ENCODE results near the gene NCOA1. TPM values are rescaled to one million over a fixed set of nuclear protein-coding genes. Genes with fewer than 3 reads are reported as not detected.
"Not testable (repeated sequence)": the region's sequence is repeated elsewhere in the genome, so short reads cannot be mapped to it uniquely, and the experiment has no call there.

The NCOA1 gene
- total RNA-seq, 2 experiments from 2014 or later: 23.6 to 24.7 TPM

- no peak overlapping the region for H3K27ac Mint-ChIP-seq
- POLR2A ChIA-PET: no interaction called here
- H3K4me1 Mint-ChIP-seq: peaks cover 2% of the 10 kb centered on the region
- ATAC-seq (ENCODE audit: low read depth): no peak
- no peak for DNase-seq
- peaks cover 11% of the 10 kb centered on the region for H3K36me3 Mint-ChIP-seq
- H3K4me3 Mint-ChIP-seq: no peak overlapping the region
- peaks cover 1% of the 10 kb centered on the region for H3K9me3 Mint-ChIP-seq
- H3K27me3 Mint-ChIP-seq: no peaks in the 10 kb centered on the region
These were observed 180.2 kb downstream of the NCOA1 start for GRCh38 chr2:24671230-24671629.

GRCh38 chr2:24672589-24672988, 181.5 kb downstream of the NCOA1 start:
- ATAC-seq (ENCODE audit: low read depth): no peak
- DNase-seq: no peak
- Mint-ChIP-seq H3K9me3 (peaks cover 1% of the 10 kb centered on the region), H3K4me1 (peaks cover 2% of the 10 kb centered on the region), H3K27me3 (no peaks in the 10 kb centered on the region), H3K36me3 (peaks cover 13% of the 10 kb centered on the region), H3K4me3 (peak overlapping the region; percentile 18), H3K27ac (no peak overlapping the region)
- POLR2A ChIA-PET: no interaction called here

- ATAC-seq (ENCODE audit: low read depth) (no peak), DNase-seq (no peak)
- Mint-ChIP-seq H3K27ac (no peak overlapping the region), H3K4me3 (no peak overlapping the region), H3K4me1 (peaks cover 2% of the 10 kb centered on the region), H3K9me3 (peaks cover 6% of the 10 kb centered on the region), H3K36me3 (peaks cover 25% of the 10 kb centered on the region), H3K27me3 (no peaks in the 10 kb centered on the region)
- POLR2A ChIA-PET: no interaction called here
These were observed 184.3 kb downstream of the NCOA1 start for GRCh38 chr2:24675338-24675737.

GRCh38 chr2:24676493-24676892, 185.4 kb downstream of the NCOA1 start:
- POLR2A ChIA-PET: no interaction called here
- H3K9me3 Mint-ChIP-seq: peaks cover 7% of the 10 kb centered on the region
- no peak overlapping the region for H3K27ac Mint-ChIP-seq
- DNase-seq (no peak), ATAC-seq (ENCODE audit: low read depth) (no peak)
- H3K4me3 Mint-ChIP-seq: no peak overlapping the region
- no peaks in the 10 kb centered on the region for H3K27me3 Mint-ChIP-seq
- H3K4me1 Mint-ChIP-seq: peaks cover 2% of the 10 kb centered on the region
- peaks cover 25% of the 10 kb centered on the region for H3K36me3 Mint-ChIP-seq

- DNase-seq; ATAC-seq (ENCODE audit: low read depth); POLR2A ChIA-PET; H3K4me3 Mint-ChIP-seq; H3K27me3 Mint-ChIP-seq; H3K9me3 Mint-ChIP-seq; H3K27ac Mint-ChIP-seq; H3K4me1 Mint-ChIP-seq: not testable (repeated sequence)
- H3K36me3 Mint-ChIP-seq: peaks cover 25% of the 10 kb centered on the region
These were observed 187.0 kb downstream of the NCOA1 start for GRCh38 chr2:24678066-24678465.

GRCh38 chr2:24680196-24680595, 189.1 kb downstream of the NCOA1 start:
- Mint-ChIP-seq H3K27ac (no peak overlapping the region), H3K4me3 (no peak overlapping the region), H3K36me3 (peaks cover 20% of the 10 kb centered on the region), H3K27me3 (no peaks in the 10 kb centered on the region), H3K9me3 (peaks cover 6% of the 10 kb centered on the region), H3K4me1 (no peaks in the 10 kb centered on the region)
- ATAC-seq (ENCODE audit: low read depth) (no peak), DNase-seq (no peak)
- POLR2A ChIA-PET: no interaction called here

GRCh38 chr2:24682304-24682703, 191.2 kb downstream of the NCOA1 start:
- H3K27me3 Mint-ChIP-seq: no peaks in the 10 kb centered on the region
- peaks cover 17% of the 10 kb centered on the region for H3K36me3 Mint-ChIP-seq
- POLR2A ChIA-PET: no interaction called here
- no peak for DNase-seq
- no peak for ATAC-seq (ENCODE audit: low read depth)
- H3K27ac Mint-ChIP-seq: no peak overlapping the region
- H3K9me3 Mint-ChIP-seq: peaks cover 6% of the 10 kb centered on the region
- no peaks in the 10 kb centered on the region for H3K4me1 Mint-ChIP-seq
- H3K4me3 Mint-ChIP-seq: no peak overlapping the region

- Mint-ChIP-seq H3K27me3 (no peaks in the 10 kb centered on the region), H3K9me3 (peaks cover 6% of the 10 kb centered on the region), H3K36me3 (peaks cover 19% of the 10 kb centered on the region), H3K27ac (no peak overlapping the region), H3K4me3 (no peak overlapping the region), H3K4me1 (no peaks in the 10 kb centered on the region)
- no peak for DNase-seq
- POLR2A ChIA-PET: no interaction called here
- ATAC-seq (ENCODE audit: low read depth): no peak
These were observed 192.4 kb downstream of the NCOA1 start for GRCh38 chr2:24683408-24683807.

- Mint-ChIP-seq H3K36me3 (peaks cover 18% of the 10 kb centered on the region), H3K4me3 (no peak overlapping the region), H3K27me3 (no peaks in the 10 kb centered on the region), H3K9me3 (no peaks in the 10 kb centered on the region), H3K4me1 (no peaks in the 10 kb centered on the region), H3K27ac (no peak overlapping the region)
- DNase-seq (no peak), ATAC-seq (ENCODE audit: low read depth) (no peak)
- POLR2A ChIA-PET: no interaction called here
These were observed 199.5 kb downstream of the NCOA1 start for GRCh38 chr2:24690524-24690923.

- Mint-ChIP-seq H3K4me3 (no peak overlapping the region), H3K27ac (no peak overlapping the region), H3K4me1 (no peaks in the 10 kb centered on the region), H3K9me3 (no peaks in the 10 kb centered on the region), H3K27me3 (no peaks in the 10 kb centered on the region), H3K36me3 (peaks cover 18% of the 10 kb centered on the region)
- POLR2A ChIA-PET: no interaction called here
- ATAC-seq (ENCODE audit: low read depth) (no peak), DNase-seq (no peak)
These were observed 200.8 kb downstream of the NCOA1 start for GRCh38 chr2:24691806-24692205.

- no peak overlapping the region for H3K4me3 Mint-ChIP-seq
These were observed 206.7 kb downstream of the NCOA1 start for GRCh38 chr2:24697792-24698191.

GRCh38 chr2:24702800-24703199, 211.7 kb downstream of the NCOA1 start:
- H3K27me3 Mint-ChIP-seq: no peaks in the 10 kb centered on the region
- POLR2A ChIA-PET: no interaction called here
- no peak for ATAC-seq (ENCODE audit: low read depth)
- H3K36me3 Mint-ChIP-seq: peaks cover 9% of the 10 kb centered on the region
- no peak overlapping the region for H3K27ac Mint-ChIP-seq
- DNase-seq: no peak
- no peaks in the 10 kb centered on the region for H3K4me1 Mint-ChIP-seq
- H3K4me3 Mint-ChIP-seq: no peak overlapping the region
- H3K9me3 Mint-ChIP-seq: no peaks in the 10 kb centered on the region

More at GRCh38 chr2:24697792-24698191, 206.7 kb downstream of the NCOA1 start:
- peaks cover 8% of the 10 kb centered on the region for H3K36me3 Mint-ChIP-seq
- no peak for ATAC-seq (ENCODE audit: low read depth)
- no peaks in the 10 kb centered on the region for H3K27me3 Mint-ChIP-seq
- no peak overlapping the region for H3K27ac Mint-ChIP-seq
- no peaks in the 10 kb centered on the region for H3K4me1 Mint-ChIP-seq
- no peak for DNase-seq
- POLR2A ChIA-PET: no interaction called here
- no peaks in the 10 kb centered on the region for H3K9me3 Mint-ChIP-seq

GRCh38 chr2:24704692-24705091, 213.6 kb downstream of the NCOA1 start:
- peaks cover 9% of the 10 kb centered on the region for H3K36me3 Mint-ChIP-seq
- H3K27ac Mint-ChIP-seq: no peak overlapping the region
- H3K9me3 Mint-ChIP-seq: no peaks in the 10 kb centered on the region
- no peaks in the 10 kb centered on the region for H3K27me3 Mint-ChIP-seq
- no peak for DNase-seq
- H3K4me1 Mint-ChIP-seq: peaks cover 2% of the 10 kb centered on the region
- POLR2A ChIA-PET: no interaction called here
- H3K4me3 Mint-ChIP-seq: no peak overlapping the region
- no peak for ATAC-seq (ENCODE audit: low read depth)

GRCh38 chr2:24707143-24707542, 216.1 kb downstream of the NCOA1 start:
- Mint-ChIP-seq H3K4me3 (no peak overlapping the region), H3K4me1 (peaks cover 2% of the 10 kb centered on the region), H3K36me3 (peaks cover 12% of the 10 kb centered on the region), H3K27me3 (no peaks in the 10 kb centered on the region), H3K9me3 (no peaks in the 10 kb centered on the region), H3K27ac (no peak overlapping the region)
- no peak for ATAC-seq (ENCODE audit: low read depth)
- DNase-seq: no peak
- POLR2A ChIA-PET: no interaction called here

- DNase-seq (no peak), ATAC-seq (ENCODE audit: low read depth) (no peak)
- Mint-ChIP-seq H3K27me3 (no peaks in the 10 kb centered on the region), H3K4me1 (peaks cover 2% of the 10 kb centered on the region), H3K36me3 (peaks cover 22% of the 10 kb centered on the region), H3K4me3 (no peak overlapping the region), H3K9me3 (no peaks in the 10 kb centered on the region), H3K27ac (no peak overlapping the region)
- POLR2A ChIA-PET: no interaction called here
These were observed 217.6 kb downstream of the NCOA1 start for GRCh38 chr2:24708537-24709152.

Data from activated naive CD8-positive, alpha-beta T cell treated with anti-CD3 and anti-CD28 coated beads, Interleukin-2, amount 10 ng/mL, durations not matched to agents 7 days and 5 days (primary cell).